ENCODE data around the gene CDH12. TPM values are rescaled to one million over a fixed set of nuclear protein-coding genes. Genes with fewer than 3 reads are reported as not detected.
"Not testable (repeated sequence)": the region's sequence is repeated elsewhere in the genome, so short reads cannot be mapped to it uniquely, and the experiment has no call there.

Gene CDH12
- total RNA-seq, 4 donors from 2014 or later: 0.19 to 0.91 (median 0.47) TPM

GRCh38 chr5:22306011-22306410 is 547.1 kb downstream of the CDH12 start:
- no peak overlapping the region for H3K4me3 ChIP-seq (ENCODE audit: low read depth, poor library complexity, severe bottlenecking)
- TF ChIP-seq POLR2A (IDR thresholded peaks at IDR 0.05) (no peak), CTCF (IDR thresholded peaks at IDR 0.05) (no peak)
- 69 to 74% methylated on average over 2 of the region's 2 CpGs for WGBS, 2 donors
- intact Hi-C loops (cut with DNase I; ENCODE audit: low total_unique reads): no loop called here
- no peak for DNase-seq (ENCODE audit: low spot score in 2 of 2)

GRCh38 chr5:22295832-22296231 is 557.3 kb downstream of the CDH12 start:
- WGBS, 2 donors: 76 to 88% methylated on average over 1 of the region's 1 CpG

GRCh38 chr5:22293147-22293546 is 560.0 kb downstream of the CDH12 start:
- 88 to 94% methylated on average over 3 of the region's 3 CpGs for WGBS, 2 donors
- no peak for DNase-seq (ENCODE audit: low spot score in 2 of 2)
- H3K4me3 ChIP-seq (ENCODE audit: low read depth, poor library complexity, severe bottlenecking): no peak overlapping the region
- TF ChIP-seq POLR2A (IDR thresholded peaks at IDR 0.05): no peak
- no peak for TF ChIP-seq CTCF (IDR thresholded peaks at IDR 0.05)
- intact Hi-C loops (cut with DNase I; ENCODE audit: low total_unique reads): no loop called here

More at GRCh38 chr5:22295832-22296231, 557.3 kb downstream of the CDH12 start:
- DNase-seq (ENCODE audit: low spot score in 2 of 2): no peak
- intact Hi-C loops (cut with DNase I; ENCODE audit: low total_unique reads): no loop called here
- TF ChIP-seq POLR2A (IDR thresholded peaks at IDR 0.05): no peak
- no peak for TF ChIP-seq CTCF (IDR thresholded peaks at IDR 0.05)
- no peak overlapping the region for H3K4me3 ChIP-seq (ENCODE audit: low read depth, poor library complexity, severe bottlenecking)

GRCh38 chr5:22278164-22278563 is 575.0 kb downstream of the CDH12 start:
- DNase-seq (ENCODE audit: low spot score in 2 of 2): no peak
- intact Hi-C loops (cut with DNase I; ENCODE audit: low total_unique reads): no loop called here
- no peak for TF ChIP-seq POLR2A (IDR thresholded peaks at IDR 0.05)
- no peak for TF ChIP-seq CTCF (IDR thresholded peaks at IDR 0.05)
- WGBS, 2 donors: 38 to 40% methylated on average over 1 of the region's 1 CpG
- no peak overlapping the region for H3K4me3 ChIP-seq (ENCODE audit: low read depth, poor library complexity, severe bottlenecking)

- TF ChIP-seq CTCF (IDR thresholded peaks at IDR 0.05) (no peak), POLR2A (IDR thresholded peaks at IDR 0.05) (no peak)
- intact Hi-C loops (cut with DNase I; ENCODE audit: low total_unique reads): no loop called here
- WGBS, 2 donors: 52 to 59% methylated on average over 4 of the region's 4 CpGs
- DNase-seq (ENCODE audit: low spot score in 2 of 2): no peak
- no peak overlapping the region for H3K4me3 ChIP-seq (ENCODE audit: low read depth, poor library complexity, severe bottlenecking)
These were observed 576.1 kb downstream of the CDH12 start for GRCh38 chr5:22277006-22277405.

GRCh38 chr5:22265855-22266254 is 587.3 kb downstream of the CDH12 start:
- intact Hi-C loops (cut with DNase I; ENCODE audit: low total_unique reads); H3K4me3 ChIP-seq (ENCODE audit: low read depth, poor library complexity, severe bottlenecking); DNase-seq (ENCODE audit: low spot score in 2 of 2): not testable (repeated sequence)
- WGBS, 2 donors: 87 to 88% methylated on average over 7 of the region's 7 CpGs

Measured in lower leg skin (tissue), 4 donors.